GM19463 (cell line): ENCODE measurements around the gene NUP188.

Source experiments
- ATAC-seq: cut with Tn5 transposase; IDR thresholded peaks from one replicate; pipeline ENCODE4 v1.9.1; 2021; ENCODE audit warnings: mild to moderate bottlenecking, moderate library complexity; ENCODE audit not compliant: unreplicated experiment

NUP188 gene

DNA sequence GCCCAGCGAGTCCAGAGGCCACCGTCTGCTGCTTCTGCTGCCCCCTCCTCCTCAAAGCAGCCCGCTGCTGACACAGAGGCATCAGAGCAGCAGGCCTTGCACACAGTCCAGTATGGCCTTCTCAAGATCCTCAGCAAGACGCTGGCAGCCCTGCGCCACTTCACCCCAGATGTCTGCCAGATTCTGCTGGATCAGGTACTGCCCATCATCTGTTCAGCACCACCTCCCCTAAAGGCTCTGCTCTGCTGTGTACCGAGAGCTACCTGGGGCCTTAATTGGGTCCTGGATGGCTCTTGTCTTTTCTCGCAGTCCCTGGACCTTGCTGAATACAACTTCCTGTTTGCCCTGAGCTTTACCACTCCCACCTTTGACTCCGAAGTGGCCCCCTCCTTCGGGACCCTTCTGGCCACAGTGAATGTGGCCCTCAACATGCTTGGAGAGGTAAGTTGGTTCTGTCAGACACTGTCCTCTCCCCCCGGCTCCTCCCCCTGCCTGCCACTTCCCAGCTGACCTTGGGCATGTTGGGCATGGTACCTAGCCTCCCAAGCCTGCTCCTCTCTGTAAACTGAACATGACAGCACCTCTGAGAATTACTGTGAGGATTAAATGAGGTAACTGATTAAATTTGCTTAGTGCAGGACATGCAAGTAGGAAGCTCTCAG, 58.0 kb downstream of the NUP188 start:
- no peak for ATAC-seq

DNA sequence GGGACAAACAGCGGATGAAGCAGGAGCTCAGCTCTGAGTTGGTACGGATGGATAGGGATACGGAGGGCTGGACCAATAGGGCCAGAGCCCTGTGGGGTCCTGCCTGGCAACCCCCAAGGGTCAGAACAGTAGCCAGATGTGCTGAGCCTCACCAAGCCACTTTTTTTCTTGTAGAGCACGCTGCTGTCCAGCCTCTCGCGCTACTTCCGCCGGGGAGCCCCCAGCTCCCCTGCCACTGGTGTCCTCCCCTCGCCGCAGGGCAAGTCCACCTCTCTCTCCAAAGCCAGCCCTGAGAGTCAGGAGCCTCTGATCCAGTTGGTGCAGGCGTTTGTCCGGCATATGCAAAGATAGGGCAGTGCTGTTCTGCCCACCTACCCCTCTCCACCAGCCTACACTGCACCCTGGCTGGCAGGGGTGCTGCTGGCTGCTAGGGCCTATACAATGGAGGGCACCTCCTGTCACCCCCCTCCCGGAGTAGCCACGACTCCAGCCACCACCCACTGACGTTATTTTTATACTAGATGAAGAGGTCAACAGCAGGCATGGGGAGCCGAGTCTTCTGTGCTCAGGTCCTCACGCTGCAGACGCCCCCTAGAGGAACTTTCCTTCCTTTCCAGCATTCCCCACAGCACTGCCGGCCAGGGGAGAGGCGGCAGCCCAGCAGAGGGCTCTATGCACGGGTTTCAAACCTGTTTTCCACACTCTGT, 59.0 kb downstream of the NUP188 start:
- no peak for ATAC-seq

DNA sequence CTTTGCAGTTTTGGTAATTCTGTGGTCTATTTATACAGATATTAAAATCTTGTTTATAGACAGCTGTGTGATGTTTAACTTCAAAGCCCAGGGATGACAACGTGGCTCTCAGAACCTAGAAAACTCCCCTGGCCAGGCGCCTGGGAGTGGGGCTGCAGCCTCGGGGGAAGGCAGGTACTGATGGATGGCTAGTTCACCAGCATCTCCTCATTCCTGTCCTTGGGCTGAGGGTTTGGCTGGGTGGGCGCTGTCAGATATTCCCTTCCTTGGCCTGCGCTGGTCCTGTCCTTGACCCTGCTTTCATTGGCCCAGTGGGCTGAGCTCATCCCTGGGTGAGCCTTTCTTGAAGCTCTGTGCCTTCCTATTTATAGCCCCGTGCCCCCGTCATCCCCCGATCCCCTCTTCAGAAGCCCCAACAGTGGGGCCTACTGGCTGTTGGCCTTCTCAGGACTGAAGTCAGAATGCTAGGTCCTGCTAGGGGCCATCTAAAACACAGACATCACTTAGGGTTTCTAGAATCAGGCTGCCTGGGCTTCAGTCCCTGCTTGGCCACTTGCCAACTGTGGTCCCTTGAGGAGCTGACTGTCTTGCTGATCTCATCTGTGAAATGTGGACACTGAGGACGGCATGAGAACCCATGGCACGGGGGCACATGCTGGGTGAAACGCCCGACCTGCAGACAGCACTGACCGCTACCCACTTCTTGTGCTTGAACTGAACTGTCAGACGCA, 59.7 kb downstream of the NUP188 start:
- no peak for ATAC-seq

DNA sequence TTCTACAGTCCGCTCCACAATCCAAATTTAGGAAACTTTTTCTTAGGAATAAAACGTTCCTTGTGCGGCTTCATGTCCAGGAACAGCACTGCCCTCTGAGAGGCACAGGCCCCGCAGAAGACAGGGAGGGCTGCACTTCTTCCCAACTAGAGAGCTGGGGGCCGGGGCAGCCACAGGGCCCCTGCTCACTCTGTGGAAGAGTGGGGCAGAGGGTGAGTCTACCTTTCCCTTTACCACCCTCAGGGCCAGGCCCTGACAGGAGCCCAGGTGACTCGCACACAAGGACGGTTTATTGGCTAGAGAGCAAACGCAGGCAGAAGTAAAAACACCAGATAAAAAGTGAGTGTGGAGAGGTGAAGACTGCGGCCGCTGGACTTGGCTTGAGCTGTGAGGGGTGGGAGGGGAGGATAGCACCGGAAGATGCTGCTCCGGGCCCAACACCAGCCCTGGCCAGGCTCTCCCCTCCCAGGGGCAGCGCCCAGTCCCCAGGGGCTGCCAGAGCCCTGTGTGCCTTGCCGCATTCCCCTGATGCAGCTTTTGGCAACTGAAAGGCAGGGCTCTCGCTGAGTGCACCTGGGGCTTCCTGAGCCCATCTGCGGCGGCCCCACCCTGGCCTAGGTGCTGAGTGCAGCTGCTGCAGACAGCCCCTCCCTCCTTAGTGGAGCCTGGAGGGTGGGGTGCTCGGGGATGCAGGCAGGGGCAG, 60.4 kb downstream of the NUP188 start:
- ATAC-seq = no peak

DNA sequence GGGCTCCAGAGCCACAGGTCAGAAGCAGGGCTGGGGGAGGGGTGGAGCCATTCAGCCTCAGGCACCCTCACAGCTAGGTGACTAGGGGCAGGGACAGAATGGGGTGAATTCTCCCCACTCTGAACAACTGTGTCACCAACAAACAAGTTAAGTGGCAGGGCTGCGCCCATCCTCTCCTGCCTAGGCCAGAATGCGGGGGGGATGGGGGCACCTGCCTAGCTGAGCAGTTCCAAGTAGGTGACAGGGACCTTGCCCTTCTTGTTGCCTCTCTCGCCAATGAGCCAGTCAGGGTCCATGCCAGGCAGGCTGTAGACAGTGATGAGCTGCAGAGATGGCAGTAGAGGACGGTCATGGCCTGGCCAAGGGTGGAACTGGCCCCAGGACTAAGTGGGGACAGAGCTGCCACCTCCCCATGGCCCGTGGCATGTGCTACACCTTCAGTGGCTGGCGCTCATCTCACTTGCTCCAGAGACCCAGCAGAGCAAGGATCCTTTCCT, 61.0 kb downstream of the NUP188 start:
- no peak for ATAC-seq

DNA sequence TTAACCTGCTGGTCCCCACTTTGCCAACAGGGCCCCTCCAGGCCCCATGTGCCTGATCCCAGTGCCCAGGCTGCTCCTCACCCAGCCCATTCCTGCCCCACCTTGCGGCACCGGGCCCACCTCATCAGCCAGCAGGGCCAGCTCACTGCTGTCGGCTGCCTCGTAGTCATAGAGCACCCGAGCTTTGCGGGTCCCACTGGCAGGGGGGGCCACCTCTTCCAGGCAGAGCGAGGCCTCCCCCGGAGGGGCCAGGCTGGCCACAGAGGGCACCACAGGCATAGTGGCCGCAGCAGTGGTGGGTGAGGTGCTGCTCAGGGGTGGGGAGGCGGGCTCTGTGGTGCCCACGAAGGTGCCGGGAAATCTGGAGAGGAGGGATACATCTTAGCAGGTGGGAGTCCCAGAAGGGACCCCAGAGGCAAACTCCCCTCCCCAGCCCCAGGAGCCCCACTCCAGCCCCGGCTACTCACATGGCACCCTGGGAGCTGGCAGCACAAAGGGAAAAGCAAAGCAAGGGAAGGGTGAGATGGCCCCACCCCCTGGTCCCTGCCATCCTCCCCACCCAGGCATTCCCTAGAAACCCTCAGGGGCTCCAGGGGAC, 61.6 kb downstream of the NUP188 start:
- no peak for ATAC-seq

DNA sequence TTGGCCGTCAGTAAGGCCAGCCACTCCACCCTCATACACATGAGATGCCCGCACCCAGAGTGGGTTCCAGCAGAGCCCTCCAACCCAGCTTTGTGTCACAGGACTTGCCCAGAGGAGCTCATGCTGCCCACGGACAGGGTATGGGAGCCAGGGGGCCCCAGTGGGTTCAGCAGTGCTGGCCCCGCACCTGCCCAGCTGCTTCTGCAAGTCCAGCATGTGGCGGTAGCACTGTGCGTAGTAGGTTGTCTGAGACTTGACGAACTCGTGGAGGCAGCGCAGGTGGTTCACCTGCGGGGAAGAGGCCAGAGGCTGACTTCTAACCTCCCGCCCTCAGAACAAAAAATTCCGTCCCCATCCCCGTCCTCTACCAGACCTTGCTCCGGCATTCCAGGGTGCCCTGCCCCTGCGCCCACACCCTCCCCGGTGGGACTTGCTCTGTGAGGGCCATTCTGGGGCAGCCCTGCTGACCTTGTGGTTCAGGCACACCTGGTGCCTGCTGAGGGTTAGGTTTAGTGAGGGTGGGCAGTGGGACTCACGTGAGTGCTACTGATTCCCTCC, 62.2 kb downstream of the NUP188 start:
- no peak for ATAC-seq

DNA sequence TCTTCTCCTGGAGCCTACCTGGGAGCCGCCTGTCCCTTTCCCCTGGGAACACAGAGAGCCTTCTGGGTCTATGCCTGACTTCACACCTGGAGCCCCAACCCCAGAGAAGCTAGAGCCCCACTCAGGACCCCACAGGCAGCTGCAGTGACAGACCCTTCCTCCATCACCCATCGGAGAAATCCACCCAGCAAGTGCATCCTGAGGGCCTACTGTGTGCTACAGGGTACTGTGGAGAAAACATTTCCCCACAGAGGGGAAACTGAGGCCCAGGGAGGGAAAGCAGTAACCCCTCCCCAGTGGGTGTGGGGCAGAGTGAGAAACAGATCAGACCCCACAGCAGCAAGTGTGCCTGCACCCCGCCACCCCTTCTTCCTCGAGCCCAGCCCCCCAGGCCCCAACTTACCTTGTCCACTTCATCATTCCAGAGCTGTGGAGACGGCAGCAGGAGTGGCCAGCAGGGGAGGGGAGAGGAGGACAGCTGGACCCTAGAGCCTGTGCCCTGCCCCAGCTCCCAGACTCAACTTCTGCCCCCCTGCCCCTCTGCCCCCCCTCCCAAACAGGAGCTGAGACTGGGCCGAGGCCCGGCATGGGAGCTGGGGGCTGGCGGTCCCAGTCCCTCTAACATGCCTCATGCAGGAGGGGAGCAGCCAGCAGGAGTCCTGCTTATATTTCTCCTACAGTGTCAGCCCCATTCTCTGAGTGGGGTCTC, 62.9 kb downstream of the NUP188 start:
- ATAC-seq = no peak

DNA sequence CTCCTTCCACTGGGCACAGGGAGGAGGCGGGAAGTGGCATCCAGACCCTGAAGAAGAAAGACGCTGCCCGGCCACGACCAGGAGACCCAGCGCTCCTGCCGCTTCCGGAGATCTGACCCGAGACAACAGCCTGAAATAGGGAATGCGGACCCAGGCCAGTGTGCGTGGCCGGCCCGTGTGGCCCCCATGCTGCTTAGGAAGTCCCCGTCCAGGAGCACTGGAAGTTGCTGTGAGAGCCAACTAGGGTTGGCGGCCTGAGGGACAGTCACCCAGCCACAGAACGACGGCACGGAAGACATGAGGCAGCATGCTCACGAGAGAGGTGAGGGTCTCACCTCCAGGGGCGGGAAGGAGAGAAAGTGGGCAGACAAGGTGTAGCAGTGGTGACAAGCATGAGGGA, 63.7 kb downstream of the NUP188 start:
- no peak for ATAC-seq

DNA sequence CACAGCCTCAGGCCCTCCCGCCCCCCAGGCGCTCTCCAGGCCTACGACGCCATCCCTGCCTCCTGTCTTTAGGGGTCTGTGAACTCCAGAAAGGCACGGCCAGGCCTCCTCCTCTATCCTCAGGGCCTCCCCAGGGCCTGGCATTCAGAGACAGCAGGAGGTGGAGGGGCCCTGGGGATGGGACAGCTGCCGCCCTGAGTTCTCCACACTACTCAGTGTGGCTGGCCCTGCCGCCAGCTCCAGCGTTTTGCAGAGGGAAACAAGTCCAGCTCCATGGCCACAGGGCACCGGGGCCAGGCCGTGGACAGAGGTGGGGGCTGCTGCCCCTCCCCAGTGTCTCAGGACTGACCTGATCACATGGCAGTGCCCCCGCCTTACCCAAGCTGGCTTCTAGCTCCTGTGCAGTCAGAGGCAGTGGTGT, 64.3 kb downstream of the NUP188 start:
- no peak for ATAC-seq

DNA sequence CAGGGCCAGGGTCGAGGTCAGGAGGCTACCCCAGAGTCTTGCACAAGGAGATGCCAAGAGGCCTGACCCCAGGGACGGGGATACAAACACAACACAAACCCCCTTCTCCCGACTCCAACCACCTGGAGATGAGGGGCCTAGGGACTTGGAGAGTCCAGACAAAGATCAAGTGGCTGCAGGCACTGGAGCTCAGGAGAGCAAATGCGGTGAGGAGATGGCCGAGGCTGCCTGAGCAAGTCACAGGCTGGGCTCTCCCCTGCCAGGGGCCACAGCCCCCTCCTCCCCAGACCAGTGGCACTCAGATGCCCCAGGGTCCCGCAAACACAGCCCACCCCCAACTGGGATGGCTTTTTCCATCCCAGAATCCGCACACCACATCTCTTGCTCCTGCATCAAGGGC, 64.8 kb downstream of the NUP188 start:
- ATAC-seq = no peak

DNA sequence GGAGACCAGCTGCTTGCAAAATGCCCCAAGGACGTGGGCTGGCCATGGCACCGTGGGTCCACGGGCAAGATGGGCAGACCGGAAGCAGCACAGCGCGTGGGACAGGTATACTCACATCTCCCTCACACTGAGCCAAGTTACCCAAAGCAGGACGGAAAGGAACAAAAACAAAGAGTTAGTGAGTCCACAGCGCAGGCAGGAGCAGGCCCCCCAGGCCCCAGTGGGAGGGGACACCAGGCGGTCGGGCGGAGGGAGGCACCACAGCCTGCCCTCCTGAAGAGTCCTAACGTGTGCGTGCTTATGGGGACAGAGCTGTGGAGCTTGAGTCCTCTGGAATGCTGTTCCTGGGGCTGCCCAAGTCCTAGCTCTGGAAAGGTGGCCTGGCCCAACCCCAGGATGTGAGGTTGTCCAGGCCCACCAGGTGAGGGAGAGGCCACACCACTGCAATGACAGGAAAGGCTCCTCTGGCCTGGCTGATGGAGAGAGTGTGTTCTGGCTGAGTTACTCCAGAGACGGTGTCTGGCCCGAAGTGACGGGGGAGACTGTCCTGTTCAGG, 65.5 kb downstream of the NUP188 start:
- no peak for ATAC-seq

DNA sequence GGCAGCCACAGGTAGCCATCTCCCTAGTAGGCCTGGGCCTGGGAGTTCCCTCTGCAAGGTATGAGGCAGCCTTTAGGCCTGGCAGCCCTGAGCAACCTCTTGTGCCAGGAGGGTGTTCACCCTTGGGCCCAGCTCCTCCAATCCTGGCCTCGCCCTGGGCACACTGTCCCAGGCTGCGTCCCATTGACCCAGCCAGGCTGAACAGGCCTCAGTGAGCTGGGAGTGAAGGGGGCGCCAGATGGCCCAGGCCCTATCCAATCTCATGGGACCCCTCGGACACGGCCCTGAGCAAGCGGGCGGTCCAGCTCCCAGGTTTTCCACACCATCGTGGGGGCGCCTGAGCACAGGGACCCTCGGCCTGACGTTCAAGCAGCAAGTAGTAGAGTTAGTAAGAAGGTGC, 66.2 kb downstream of the NUP188 start:
- no peak for ATAC-seq

DNA sequence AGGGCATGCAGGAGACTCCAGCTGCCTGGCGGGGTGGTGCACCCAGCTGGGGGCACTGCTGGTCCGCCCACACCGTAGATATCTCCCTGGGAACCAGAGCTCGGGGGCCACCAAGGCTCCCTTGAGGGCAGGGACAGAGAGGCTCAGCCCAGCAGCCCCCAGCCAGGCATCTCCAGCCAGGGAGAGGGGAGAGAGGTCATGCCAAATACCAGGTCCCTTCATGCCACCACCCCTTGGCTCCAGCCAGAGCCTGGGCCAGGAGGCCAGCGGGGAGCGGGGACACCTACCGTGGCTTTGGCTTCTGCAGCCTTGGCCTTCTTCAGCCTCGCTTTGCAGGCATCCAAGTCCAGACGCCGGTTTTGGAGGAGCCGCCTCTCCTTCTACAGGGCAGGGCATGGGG, 66.6 kb downstream of the NUP188 start:
- ATAC-seq = no peak

DNA sequence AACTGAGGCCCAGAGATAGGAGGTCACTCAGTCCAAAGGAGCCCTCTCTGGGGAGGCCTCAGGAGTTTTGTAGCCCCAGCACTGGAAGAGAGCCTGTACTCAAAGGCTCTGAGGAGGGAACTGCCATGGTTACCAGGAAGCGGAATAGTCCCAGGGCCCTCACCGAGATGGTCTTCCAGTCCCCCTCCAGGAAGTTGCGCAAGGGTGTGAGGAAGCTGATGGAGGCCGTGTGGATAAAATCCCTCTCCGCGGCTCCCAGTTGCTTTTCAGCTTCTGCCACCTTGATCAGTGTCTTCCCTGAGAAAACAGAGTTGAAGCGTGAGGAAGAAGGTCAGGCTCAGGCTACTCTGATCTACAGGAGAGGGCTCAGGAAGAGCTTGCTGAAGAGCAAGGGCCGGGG, 67.1 kb downstream of the NUP188 start:
- no peak for ATAC-seq

DNA sequence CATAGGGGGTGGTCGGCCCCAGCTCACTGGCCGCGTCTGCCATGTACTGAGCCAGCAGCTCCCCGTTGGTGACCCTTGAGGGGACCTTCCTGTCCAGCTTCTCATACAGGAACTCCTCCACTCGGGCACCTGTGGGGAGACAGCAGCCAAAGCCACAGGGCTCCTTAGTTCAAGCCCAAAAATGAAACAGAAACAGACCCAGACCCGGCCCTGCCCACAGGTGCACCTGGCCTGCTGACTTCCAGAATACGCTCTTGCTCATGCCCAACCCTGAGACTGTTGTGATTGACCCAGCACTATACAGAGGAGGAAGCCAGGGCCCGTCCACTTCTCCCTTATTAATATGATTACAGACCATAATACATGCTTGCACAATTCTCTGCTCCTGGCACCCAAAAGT, 73.6 kb downstream of the NUP188 start:
- ATAC-seq = no peak

DNA sequence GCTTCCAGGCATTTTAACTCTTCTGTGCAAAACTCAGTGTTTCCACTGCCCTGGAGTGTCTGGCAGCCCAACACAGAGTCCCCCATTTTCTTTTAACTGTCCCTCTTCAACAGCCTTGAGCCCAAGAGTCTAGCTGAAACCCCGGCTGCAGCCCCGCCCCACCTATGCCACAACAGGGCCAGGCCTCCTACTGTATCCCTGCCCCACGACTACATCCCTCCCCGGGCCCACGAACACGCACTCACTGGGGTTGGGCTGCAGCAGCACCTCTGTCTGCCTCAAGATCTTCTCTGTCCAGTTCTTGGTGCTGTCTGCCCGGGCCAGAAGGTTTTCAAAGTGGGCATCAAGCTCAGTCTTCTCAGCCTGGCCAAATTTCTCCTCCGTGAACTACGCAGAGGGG, 74.5 kb downstream of the NUP188 start:
- ATAC-seq = no peak

DNA sequence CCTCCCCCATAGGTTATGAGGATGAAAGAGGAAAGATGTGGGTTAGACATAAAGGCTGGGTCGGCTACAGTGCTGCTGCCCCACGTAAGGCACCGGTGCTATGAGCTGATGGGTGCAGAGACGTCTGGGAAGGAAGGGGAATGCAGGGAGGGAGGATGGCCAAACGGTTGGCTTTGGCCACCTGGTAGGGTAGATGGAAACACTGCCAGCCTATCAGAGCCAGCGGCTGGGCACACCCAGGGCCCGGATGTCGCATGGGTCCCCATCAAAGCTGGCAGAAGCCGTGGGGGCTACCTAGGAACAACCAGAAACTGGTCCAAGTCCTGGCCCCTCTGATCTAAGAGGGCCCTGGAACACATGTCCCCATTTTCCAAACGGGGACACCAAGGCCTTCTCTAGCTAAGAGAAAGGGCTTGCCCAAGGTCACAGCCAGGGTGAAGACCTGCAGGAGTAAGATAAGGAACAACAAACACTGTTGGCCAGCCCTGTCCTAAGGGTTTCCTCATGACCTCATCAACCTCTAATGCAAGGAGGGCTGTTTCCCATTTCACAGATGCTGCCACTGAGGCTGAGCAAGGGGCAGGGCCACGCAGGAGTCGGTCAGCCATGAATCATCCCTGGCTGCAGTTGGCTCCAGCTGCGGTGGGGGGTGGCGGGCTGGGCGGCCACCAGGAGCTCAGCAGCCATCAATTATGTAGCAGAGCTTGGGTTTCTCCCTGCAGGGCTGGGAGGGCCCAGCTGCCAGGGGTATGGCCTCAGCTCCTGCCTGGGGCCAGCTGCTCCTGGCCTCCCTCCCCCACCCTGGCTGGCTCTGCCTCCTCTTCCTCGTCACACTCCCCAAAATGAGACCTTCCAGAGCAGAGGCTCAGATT, 75.8 kb downstream of the NUP188 start:
- ATAC-seq = no peak

DNA sequence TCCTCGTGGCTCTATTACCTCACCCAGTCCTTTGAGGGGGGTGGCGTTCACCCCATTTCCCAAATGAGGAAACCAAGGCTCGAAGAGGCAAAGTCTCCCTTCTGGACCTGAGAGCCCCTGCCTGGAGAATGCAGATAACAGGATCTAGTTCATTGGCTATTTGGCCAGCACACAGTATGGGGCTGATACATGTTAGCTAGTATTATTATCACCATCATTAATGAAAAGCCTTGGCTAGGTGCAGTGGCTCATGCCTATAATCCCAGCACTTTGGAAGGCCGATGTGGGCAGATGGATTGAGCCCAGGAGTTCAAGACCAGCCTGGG, 76.4 kb downstream of the NUP188 start:
- ATAC-seq = no peak
